PFSK-1 (cell line): Measurements from ENCODE around the gene IQUB.
A peak's percentile ranks its signal among the peaks of the same experiment; 100 is the strongest.

Experiments
- FOXP2 ChIP-seq: optimal IDR thresholded peaks from 2 replicates; pipeline ENCODE3; 2011; ENCODE audit warnings: borderline replicate concordance, control low read depth, inconsistent platforms; ENCODE audit not compliant: insufficient read depth; ENCODE audit errors: extremely low read length, extremely low read depth
- POLR2AphosphoS5 ChIP-seq: IDR thresholded peaks from 2 replicates; pipeline ENCODE4 v1.6.1; 2012; ENCODE audit warnings: low read depth, mild to moderate bottlenecking, control low read depth, low read length, moderate library complexity
- REST ChIP-seq, 2 experiments: IDR thresholded peaks; 2 replicates each; pipeline versions ENCODE4 v1.6.1 to v1.8.0; 2011 to 2012; ENCODE audit warnings: low read depth in 2 of 2, low read length in 2 of 2, control low read depth in 1 of 2, inconsistent platforms in 1 of 2, mild to moderate bottlenecking in 1 of 2, moderate library complexity in 1 of 2; ENCODE audit not compliant: insufficient read depth in 1 of 2
- SIN3A ChIP-seq: IDR thresholded peaks from 2 replicates; pipeline ENCODE4 v1.6.1; 2012; ENCODE audit warnings: mild to moderate bottlenecking, low read length, moderate library complexity, borderline replicate concordance; ENCODE audit not compliant: insufficient read depth
- TAF1 ChIP-seq: IDR thresholded peaks from 2 replicates; pipeline ENCODE4 v1.6.1; 2012; ENCODE audit warnings: low read length, control low read depth, borderline replicate concordance; ENCODE audit not compliant: insufficient read depth

IQUB gene

DNA sequence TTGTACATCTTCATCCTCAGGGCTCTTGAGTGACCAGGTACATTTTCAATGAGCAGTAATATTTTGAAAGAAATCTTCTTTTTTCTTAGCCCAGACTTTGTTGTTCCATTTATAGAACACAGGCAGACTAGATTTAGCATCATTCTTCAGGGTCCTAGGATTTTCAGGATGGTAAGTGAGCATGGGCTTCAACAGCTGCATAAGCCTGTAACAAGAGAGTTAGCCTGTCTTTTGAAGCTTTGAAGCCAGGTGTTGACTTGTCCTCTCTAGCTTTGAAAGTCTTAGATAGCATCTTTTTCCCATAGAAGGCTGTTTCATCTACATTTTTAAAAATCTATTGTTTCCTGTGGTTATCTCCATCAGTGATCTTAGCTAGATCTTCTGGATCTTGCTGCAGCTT lies 27.7 kb upstream of the IQUB start:
- TF ChIP-seq SIN3A (no peak), REST (IDR thresholded peaks at IDR 0.05; ENCODE audit: insufficient read depth in 1 of 2, low read depth in 2 of 2, low read length in 2 of 2) (no peak), POLR2AphosphoS5 (no peak), FOXP2 (no peak), TAF1 (no peak)

DNA sequence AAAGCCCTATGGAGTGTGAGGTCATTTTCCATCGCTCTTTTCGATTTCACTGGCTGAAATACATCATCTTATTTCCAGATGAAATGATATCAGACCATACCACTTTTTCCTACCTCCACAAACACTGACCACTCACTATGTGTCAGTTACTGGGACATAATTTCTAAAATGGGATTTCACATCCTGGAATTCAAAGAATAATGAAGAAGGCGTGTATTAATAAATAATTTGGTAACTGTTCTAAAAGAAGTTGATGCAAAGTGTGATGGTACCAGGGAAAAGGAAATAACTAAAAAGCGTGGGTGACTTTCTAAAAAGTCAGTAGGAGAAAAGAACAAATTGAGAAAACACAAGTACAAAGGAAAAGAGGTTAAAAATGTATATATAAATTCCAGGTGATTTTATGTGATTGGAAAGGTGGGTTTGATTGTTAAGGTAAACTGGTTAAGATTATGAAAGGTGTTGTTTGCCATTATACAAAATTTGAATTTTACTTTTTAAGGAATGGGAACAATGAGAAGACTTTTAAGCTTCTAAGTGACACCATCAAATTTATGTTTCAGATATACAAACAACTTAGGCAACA lies 24.0 kb upstream of the IQUB start:
- TF ChIP-seq TAF1 (no peak), FOXP2 (no peak), POLR2AphosphoS5 (no peak), REST (IDR thresholded peaks at IDR 0.05; ENCODE audit: insufficient read depth in 1 of 2, low read depth in 2 of 2, low read length in 2 of 2) (no peak), SIN3A (no peak)

DNA sequence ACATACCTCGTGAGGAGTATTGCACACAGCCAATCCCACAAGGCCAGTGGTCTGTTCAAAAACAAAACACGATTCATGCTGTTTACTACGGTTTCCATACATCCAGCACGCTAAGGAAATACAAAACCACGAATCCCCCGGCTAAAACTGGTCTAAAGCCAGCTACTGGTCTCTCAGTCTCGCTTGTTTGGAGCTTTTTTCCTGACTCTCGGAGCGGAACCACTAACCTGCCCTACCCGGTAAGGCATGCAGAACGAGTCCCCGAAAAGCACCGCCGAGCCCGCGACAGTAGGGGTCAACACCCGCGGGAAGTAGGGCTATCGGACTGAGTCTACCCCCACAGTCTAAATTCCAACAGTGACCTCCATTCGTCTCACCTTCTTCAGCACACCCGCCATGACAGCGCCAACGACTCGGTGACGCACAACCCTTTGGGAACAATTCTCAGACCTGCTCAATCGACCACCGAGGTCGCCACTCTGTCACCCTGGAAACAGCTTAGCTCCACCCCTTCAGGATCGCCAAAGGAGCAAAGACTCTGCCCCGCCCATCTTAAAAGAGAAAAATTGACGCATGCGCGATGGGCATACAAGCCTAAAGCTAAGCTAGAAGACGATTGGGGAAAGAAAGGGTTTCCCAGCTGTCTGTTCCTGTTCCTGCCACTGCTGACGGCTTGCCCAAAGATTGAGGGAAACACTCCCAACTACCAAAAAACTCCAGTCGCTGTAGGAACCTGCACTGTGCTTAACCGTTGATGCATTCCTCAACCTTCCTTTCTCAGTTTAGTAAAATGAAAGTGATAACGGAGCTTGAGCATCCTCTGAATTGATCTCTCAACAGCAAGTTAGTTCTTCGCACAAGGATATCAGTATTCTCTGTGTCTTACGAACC lies 23.2 kb upstream of the IQUB start, which contains the start of gene NDUFA5:
Gene NDUFA5 (minus strand): TSS at position 421 of the 891 bp plus-strand sequence. CDS start 23 bp downstream, at position 398.
- TF ChIP-seq POLR2AphosphoS5 (peak; percentile 72), SIN3A (peak; percentile 92; the same call in 1 of the 2 replicates), TAF1 (peak; percentile 83; the same call in 1 of the 2 replicates), REST (IDR thresholded peaks at IDR 0.05; ENCODE audit: insufficient read depth in 1 of 2, low read depth in 2 of 2, low read length in 2 of 2) (0 out of 4 replicates have a peak, but pooled peaks have one; percentile 45 to 61), FOXP2 (no peak)

DNA sequence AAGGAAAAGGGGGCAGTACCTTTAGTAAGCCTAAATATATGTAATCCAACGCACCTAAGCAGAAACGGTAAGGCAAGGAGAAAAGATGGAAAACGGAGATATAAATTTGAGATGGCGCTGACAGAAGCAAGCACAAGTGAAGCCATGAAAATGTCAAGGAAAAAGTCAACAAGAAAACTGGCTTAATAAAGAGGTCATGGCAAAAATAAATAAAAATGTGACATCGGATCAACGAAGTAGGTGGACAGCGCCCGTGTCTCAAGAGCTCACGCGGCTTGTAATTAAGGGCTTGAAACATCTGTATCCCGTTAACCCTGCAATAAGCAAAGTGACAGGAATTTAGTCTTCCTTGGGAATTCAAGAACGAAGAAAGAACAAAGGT lies 22.6 kb upstream of the IQUB start:
- TF ChIP-seq POLR2AphosphoS5 = no peak
- peak; percentile 46 to 83; a peak in 2 of 4 replicates for TF ChIP-seq REST (IDR thresholded peaks at IDR 0.05; ENCODE audit: insufficient read depth in 1 of 2, low read depth in 2 of 2, low read length in 2 of 2)
